HUDEP-2 (cell line): ENCODE measurements around the gene SDF4.
"Not testable (repeated sequence)": the region's sequence is repeated elsewhere in the genome, so short reads cannot be mapped to it uniquely, and the experiment has no call there.

ENCODE experiments used
- DNase-seq, 76 experiments: peaks; one replicate each; lab custom pipeline; 2025; ENCODE audit not compliant: unreplicated experiment in 76 of 76; lab: John Stamatoyannopoulos, UW

SDF4 gene

DNA sequence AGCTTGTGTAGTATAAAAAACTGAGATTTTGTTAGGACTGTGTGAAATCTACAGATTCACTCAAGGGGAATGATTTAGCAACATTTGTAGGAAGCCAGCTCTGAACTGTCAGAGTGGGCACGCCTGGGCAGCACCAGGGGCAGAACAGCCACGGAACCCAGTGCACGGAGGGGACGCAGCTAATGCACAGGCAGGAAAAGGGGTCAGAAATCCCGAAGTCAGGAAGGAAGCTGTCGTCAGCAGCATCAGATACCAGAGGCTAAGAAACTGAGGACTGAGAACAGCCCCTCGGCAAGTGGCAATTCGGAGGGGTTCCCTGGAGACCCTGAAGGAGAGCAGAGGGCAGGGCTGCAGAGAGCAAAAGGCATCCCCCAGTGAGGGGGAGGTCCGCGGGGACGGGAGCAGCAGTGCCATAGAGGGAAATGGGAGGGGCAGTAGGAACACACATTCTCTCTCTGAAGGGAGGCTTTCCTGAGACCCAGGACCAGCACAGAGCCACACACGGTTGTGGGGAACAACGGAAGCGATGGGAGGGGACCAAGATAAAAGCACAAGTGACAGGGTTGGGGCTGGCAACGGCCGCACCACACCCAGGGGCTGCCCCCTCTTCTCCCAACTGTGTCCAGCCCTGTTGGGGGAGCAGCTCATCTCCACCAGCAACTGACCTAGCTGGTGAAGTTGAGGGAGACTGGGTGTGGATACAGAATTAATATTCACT is 29.2 kb upstream of the SDF4 start:
- peak in 73 of 76 experiments; percentile 30 to 89 (median 74) for DNase-seq

DNA sequence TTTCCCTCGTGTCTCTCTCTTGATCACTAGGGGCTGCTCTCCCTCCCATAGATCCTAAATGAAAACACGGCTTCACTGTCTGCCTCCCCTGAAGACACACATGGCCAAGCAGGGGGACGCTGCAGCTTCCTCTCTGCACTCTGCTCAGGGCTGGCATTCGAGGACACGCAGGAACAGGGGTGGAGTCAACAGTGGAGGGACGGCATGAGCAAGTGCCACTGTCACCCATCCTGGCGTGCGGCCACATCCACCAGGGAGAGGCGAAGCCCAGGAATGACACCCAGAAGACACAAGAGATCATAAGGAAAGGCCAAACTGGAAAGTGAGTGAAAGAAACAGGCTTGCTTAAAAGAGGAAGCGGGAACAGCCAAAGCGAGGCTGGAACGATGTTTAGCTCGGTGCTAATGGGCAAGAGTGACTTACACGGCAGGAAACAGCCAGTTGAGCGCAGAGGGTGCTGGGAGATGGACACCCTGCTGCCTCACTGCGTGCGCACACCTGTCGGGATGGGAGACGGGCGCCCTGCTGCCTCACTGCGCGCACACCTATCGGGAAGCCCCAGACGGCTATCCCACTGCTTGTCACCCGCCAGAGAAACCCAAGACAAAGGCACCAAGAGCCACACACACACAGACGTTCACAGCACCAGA is 28.3 kb upstream of the SDF4 start:
- peak in 23 of 76 experiments; percentile 5 to 53 (median 26) for DNase-seq

DNA sequence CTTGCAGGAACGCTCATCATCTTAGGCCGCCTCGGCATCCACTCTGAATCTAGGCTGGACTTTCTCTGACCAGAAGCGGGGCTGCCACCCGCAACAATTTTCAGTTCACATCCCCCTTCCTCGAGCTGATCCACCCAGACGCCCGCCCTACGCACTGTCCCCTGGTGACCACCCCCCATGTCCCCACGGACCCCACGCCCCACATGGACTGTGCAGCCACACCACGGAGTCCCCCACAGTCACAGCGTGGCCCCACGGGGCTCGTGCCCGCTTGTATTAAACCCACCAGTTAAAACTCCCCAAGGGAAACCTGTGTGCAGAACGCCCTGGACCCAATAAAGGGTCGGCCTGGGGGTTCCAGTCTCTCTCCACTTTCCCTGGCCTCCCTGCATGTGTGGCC is 27.7 kb upstream of the SDF4 start:
- no peak for DNase-seq

DNA sequence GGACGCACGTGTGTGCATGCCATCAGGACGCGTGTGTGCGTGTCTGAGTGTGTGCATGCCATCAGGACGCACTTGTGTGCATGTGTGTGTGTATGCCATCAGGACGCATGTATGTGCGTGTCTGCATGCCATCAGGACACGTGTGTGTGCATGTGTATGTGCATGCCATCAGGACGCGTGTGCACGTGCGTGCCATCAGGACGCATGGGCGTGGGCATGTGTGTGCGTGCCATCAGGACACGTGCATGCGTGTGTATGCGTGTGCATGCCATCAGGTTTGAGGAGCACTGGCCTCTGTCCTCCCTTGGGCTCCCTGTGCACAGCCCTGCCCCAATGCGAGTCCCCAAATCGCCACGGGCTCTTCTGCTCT is 27.3 kb upstream of the SDF4 start:
- DNase-seq: no peak

DNA sequence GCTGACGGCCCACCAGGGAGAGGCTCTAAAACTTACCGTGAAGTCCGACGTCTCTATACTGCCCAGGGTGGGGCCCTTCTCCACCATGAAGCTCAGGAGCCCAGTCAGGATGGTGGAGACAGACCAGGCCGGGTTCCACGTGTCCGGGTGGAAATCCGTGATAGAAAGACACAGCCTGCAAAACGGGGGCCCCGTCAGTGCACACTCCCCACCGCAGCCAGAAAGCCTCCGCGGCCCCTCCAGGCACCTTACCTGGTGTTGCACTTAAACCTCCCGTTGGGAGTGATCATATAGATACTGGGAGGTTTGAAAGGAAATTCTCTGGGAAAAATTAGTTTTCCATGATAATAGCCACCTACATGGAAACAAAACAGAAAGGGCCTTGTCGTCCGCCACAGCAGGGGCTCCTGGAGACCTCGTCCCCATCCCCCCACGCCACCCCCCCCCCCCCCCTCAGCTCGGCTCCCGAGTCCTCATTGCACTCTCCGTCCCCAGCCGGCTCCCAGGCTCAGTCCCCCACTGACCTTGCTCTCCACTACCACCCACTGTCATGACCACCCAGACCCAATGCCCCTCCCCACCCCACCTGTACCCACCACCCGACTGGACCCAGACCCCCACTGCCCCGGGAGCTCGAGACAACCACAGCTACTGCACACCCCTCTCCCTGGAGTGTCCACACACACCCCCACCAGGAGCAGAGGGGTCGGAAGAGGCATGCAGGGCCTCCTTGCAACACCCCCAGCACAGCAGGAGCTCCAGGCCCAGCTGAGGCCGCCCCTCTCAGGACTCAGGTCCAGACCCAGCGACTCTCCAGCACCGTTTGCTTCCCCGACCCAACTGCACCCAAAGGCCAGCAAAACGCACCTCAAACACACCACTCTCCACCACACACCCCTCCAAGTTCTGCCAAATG is 25.4 kb upstream of the SDF4 start:
- no peak for DNase-seq

DNA sequence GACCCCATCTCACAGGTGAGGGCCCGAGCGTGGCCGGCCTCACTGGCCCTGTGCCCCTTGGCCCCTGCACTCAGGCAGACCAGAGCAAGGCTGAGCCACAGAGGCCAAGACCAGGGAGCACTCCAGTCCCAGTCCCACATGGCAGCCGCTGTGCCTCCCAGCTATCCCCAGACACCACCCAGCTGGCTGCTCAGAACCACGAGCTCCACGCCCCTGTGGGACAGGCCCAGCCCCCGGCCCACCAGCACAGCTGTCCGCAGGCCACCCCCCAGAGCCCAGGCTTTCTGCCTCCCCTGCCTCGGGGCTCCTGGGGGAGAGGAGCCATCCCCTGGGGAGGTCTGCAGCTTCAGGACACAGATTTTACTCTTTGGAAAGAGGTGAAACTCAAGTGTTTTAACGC is 23.8 kb upstream of the SDF4 start:
- no peak for DNase-seq

DNA sequence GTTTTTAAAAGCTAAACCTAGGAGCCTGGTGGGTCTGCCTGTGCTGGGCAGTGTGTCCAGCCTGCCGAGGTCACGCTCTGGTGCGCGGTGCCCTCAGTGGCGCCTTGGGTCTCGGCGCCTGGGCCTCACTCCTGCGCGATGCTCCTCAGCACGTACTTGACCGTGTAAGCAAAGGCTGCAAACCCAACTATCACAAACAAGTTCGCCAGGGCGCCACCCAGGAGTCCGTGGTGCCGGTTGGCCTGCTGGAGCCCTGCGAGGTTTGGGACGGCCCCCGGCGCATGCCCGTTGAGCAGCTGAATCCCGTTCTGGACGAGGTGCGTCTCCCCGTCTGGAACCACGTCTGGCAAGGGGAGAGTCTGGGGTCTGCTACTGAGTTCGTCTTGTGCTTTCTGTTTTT is 23.3 kb upstream of the SDF4 start:
- no peak for DNase-seq

DNA sequence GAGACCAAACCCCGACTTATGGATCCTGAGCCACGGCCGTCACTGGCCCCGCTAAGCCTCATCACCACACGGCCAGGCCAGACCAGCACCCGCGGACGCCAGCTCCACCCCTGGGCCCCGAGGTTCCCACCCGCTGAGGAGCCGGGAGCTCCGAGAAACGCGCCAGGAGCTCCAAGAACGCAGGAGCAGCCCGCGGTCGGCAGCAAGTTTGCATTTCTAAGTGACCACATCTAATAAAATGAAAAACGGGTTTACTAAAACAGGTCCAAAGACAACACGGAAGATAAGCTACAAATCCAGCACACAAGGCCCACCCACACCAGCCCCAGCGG is 22.8 kb upstream of the SDF4 start:
- DNase-seq: no peak

DNA sequence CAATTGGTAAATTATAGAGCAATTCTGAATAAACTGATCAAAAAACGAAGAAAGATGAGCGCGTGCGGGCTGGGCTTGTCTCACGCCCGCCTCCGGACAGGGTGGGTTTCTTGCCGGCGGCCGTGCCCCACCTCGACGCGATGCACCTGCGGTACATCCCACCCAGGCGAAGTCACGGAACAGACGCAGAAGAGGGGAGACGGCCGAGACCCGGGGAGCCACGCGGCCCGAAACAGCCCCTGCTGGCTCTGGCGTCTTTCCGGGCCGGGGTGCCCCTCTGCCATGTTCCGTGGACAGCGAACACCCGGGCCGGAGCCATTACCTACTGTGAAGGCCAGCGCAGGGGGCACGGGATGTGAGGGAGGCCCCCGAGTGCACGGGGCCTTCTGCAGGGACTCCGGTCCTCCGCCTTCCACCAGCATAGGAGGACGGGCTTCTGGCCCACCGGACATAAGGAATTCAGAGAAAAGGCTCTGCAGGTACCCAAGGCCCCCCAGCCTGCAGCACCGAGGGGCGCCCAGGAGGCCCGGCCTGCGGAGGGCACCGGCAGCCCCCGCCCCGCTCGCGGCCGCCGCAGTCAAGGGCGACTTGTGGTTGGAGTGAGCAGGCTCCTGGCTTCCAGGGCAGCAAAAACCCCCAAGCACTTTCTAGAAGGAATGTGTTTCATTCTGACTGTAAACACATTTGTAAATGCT is 22.3 kb upstream of the SDF4 start:
- DNase-seq: no peak

DNA sequence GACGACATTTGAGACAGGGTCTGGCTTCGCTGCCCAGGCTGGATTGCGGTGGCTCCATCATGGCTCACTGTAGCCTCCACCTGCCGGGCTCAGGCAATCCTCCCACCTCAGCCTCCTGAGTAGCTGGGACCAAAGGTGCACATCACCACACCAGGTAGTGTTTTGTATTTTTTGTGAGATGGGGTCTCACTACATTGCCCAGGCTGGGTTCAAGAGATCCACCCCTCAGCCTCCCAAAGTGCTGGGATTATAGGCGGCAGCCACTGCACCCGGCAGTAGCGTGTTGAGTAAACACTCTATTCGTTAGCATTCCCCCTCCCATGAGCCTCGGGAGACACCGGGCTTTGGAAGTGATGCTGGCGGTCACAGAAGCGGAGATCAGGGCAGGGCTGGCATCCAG is 21.5 kb upstream of the SDF4 start:
- DNase-seq: no peak

DNA sequence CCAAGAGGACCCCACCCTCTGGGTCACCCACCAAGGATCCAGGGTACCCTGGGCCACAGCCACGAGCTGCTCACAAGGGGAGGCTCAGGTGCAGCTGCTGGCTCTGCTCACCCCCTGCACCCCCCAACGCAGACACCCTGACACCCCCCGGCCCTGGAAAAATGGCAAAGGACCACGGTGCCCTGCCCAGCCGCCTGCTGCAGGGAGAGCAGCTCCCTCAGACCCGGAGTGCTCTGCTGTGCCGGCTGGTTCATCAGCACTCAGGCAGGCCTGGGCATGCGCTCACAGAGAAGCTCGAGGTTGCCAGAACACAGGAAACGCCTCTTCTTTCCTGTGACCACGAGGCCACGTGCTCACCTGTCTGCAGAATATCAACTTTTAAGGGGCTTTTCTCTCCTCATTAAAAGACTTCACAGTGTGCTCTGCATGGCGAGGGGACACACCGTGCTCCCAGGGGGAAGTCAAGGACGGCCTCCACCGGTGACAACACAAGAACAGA is 19.0 kb upstream of the SDF4 start:
- no peak for DNase-seq

DNA sequence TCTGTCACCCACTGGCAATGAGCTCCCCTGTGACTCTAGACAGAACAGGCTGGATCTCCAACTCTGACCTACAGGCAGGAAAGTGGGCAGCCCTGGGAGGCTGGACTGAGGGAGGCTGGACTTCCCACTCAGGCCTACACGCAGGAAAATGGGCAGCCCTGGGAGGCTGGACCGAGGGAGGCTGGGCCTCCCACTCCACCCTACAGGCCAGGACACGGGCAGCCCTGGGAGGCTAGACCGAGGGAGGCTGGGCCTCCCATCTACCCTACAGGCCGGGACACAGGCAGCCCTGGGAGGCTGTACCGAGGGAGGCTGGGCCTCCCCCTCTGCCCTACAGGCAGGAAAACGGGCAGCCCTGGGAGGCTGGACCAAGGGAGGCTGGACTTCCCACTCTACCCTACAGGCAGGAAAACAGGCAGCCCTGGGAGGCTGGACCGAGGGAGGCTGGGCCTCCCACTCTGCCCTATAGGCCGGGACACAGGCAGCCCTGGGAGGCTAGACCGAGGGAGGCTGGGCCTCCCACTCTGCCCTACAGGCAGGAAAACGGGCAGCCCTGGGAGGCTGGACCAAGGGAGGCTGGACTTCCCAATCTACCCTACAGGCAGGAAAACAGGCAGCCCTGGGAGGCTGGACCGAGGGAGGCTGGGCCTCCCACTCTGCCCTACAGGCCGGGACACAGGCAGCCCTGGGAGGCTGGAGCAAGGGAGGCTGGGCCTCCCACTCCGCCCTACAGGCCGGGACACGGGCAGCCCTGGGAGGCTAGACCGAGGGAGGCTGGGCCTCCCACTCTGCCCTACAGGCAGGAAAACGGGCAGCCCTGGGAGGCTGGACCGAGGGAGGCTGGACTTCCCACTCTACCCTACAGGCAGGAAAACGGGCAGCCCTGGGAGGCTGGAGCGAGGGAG is 16.5 kb upstream of the SDF4 start:
- DNase-seq: not testable (repeated sequence)

DNA sequence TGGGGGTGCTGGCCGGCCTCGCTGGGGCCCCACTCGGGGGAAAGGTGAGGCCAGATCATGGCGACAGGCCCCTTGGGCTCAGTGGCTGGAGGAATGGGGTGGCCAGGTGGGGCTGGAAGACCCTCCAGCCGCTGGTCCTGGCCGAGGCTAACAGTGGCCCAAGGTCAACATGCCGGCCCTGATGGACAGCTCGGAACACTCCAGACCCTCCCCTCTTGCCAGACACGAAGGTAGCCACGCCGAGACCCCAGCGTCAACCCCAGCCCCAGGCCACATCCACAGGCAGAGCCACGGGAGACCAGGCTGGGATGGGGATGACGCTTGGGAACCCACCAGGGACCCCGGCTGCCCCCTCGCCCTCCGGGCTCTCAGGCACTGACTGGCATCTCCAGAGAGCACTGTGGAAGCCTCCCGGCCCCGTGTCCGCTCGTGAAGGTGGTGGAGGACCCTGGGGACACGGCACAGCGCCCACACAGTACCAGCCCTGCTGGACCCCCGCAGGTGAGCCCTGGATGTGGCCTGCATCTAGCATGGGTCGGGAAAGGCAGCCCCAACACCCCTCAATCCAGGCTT is 15.6 kb upstream of the SDF4 start:
- no peak for DNase-seq

DNA sequence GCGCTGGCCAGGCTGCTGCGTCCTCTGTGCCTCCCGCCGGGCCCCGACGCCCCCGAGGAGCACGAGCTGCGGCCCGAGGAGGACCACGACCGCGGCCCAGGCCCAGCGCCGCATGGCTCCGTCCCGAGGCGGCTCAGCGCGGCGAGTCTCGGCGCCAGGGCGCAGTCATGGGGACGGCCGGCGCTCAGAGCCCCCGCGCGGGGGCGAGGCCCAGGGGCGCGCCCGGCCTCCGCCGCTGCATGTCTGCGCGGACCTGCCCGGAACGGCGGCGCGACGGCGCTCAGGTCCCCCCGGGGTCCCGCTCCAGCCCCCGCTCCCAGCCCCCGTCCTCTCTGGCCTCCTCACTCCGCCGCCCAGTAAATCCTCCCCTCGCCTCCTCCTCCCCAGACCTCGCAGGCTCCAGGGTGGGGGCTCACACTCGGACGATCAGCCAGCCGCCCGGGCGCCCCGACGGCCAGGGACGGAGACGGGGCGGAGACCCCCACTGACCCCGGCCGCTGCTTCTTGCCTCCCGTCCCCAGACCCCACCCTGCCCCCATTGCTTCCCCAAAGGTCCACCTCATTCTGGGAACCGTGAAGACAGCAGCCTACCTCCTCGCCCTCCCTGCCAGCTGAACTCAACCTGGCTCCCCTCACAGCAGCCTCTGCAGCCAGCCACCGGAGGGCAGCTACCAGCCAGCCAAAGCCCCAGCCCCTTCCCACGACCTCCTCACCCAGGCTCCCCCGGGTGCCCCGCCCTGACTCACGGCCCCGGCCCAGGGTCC is 15.0 kb upstream of the SDF4 start, which contains the start of gene C1QTNF12:
TSS of gene C1QTNF12 (minus strand) at position 146 of the 764 bp plus-strand sequence. CDS start at position 114, 32 bp downstream.
- DNase-seq: no peak

DNA sequence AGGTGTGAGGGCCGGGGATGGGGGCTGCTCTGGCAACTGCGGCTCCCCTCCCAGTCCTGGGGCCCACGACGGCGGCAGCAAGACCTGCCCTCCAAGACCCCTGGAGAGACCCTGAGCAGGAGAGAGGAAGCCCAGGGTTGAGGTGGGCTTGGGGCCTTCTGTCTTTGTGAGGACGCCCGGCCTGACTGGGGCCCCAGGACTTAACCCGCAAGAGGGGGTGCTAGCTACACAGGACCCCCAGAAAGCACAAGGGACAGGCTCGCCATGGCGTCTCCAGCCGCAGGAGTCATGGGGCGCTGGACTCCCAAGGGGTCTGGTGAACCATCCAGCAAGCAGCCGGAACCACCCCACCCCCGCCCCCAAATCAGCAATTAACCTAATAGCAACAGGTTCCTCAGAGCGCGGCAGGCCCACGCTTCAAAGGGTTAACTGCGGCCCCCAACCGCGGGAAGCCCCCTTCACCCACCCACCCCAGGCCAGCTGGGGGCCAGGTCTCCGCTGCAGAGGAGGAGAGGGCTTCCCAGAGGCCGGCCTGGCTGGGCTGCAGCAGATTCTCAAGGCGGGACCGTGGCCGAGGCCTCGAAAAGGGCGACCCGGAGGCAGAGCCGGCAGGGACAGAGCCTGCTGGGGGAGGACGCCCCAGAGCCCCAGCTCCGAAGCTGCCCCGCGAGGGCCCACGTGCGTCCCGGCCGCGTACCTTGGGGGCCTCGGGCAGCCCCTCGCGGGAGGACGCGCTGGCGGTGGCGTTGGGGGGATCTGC is 14.2 kb upstream of the SDF4 start:
- no peak for DNase-seq

DNA sequence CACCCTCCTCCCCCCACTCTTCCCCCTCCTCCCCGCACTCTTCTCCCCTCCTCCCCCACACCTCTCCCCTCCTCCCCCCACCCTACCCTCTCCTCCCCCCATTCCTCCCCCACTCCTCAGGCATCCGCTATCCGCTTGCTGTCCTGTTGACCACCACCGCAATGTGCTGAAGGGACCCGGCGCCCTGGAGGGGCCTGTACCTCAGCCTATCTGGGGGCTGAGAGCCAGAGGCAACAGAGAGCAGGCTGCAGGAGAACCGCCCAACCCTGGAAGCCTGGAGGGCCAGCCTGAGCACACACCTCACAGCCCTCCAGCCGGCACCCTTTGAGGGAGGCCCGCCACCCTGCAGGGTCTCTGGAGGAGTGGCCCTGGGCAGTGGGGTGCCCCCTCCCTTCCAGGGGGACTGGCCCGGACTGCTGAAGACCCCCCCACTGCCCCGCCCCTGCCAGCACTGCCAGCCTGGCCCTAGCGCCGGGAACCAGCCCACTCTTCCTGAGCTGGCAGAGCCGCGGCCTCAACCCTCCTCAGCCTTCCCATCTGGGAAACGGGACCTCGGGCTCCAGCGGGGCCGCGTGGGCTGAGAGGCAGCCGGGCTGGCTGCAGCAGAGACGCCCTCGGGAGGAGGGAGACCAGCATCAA is 13.5 kb upstream of the SDF4 start:
- no peak for DNase-seq

DNA sequence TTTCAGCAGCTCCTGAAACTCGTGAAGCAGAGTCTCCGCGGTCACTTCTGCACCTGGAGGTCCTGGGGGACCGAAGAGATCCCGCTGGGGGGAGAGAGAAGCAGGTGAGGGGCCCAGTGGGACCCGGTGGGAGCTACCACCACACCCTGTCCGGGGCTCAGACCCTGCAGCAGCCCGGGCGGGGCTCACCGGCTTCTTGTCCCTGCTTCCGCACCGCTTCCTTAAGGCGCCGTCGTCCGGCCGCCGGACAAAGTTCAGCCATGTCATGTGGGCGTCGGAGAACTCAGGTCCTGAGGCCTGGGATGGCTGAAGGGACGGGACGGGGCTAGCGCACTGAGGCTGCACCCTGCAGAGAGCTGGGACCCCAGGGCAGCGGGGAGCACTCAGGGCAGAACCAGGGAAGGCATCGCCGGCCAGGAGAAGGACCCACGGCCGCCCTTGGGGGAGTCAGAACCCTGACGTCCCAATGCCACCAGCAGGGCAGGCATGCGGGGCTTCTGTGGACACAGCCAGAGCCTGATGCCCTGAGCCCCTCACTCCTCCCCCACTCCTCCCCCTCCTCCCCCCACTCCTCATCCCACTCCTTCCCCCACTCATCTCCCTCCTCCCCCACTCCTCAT is 12.5 kb upstream of the SDF4 start:
- DNase-seq: no peak
